SKM-1 (cell line): ENCODE measurements around the gene ABCD4.

ENCODE experiments used
- DNase-seq: peaks from one replicate; lab custom pipeline; 2025; ENCODE audit not compliant: unreplicated experiment; lab: John Stamatoyannopoulos, UW

ABCD4 gene

DNA sequence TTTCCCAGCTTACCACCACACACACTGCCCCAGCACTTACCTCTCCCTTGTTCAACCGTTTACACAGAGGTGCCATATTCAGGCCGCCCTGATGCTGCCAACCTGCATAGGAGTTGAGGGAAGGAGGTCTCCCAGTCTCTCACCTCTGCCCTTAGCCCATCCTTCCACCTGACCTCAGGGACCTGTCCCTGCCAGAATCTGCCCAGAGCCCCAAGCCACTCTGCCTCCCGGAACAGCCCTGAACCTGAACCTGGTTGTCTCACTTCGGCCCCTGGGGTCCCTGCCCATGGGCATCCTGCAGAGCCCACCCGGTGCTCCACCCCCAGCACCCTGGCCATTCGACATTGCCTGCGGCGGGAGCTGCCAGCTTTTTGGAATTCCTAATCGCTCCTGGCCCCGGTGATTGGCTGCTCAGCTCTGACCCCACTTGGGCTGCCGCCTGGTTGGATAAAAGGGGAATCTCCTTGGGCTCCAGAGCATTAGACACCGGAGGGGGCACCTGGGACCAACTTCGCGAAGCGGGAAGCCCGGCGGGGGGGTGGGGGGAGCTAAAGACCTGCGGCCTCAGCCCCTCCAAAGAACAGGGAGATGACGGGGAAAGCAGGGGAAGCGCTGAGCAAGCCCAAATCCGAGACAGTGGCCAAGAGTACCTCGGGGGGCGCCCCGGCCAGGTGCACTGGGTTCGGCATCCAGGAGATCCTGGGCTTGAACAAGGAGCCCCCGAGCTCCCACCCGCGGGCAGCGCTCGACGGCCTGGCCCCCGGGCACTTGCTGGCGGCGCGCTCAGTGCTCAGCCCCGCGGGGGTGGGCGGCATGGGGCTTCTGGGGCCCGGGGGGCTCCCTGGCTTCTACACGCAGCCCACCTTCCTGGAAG lies 63.5 kb downstream of the ABCD4 start, which contains the start of gene VSX2:
Gene VSX2, plus strand, starts transcription at position 476 of the 874 bp plus-strand sequence. Its CDS starts 113 bp downstream, at position 589.
- DNase-seq: no peak

DNA sequence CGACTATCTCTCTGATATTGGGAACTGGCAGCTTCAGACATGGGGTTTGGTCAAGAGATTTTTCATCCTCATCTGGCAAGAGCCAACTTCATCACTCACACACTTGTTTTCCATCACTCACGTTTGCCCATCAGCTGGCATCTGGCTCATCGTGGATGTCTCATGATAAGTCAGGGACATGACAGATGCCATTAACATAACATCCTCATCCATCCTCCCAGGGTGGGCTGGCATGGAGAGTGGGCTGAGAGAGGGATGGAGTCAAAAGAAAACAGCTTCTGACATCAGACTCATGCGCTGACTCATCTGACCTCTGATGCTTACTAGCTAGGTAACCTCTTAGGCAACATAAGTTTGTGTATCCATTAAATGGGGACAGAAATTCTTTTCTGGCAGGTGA lies 65.3 kb downstream of the ABCD4 start:
- no peak for DNase-seq
